ENCODE data around the gene CADPS. TPM values are rescaled to one million over a fixed set of nuclear protein-coding genes. Genes with fewer than 3 reads are reported as not detected.

CADPS gene
- total RNA-seq, 4 donors from 2014 or later: 0.09 to 4.4 (median 1.6) TPM; not detected in 1

GRCh38 chr3:62479326-62479725 lies 395.9 kb downstream of the CADPS start:
- no peak for ATAC-seq (ENCODE audit: low FRiP score)

DNA sequence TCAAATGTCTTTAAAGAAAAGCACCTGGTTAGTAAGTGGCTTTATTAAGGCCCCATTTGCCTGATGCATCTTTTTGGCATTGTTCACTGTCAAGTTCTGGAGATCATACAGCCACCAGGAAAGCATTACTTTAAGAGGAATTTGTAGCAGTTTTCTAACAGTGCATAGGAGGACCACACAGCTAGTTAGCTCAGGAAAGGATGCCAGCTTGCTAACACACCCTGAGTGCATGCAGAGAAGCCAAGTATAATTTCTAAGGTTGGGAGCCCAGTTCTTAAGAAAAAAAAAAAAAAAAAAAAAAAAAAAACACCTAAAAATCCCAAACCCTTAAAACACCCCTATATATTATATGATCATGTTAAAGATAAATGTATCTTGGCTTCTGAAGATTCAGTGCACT lies 399.9 kb downstream of the CADPS start:
- no peak for DNase-seq (ENCODE audit: low spot score)
- TF ChIP-seq CTCF (IDR thresholded peaks at IDR 0.05): no peak
- no peak for ATAC-seq (ENCODE audit: low FRiP score)

More at GRCh38 chr3:62479326-62479725, 395.9 kb downstream of the CADPS start:
- no peak for TF ChIP-seq CTCF (IDR thresholded peaks at IDR 0.05)
- no peak for DNase-seq (ENCODE audit: low spot score)

DNA sequence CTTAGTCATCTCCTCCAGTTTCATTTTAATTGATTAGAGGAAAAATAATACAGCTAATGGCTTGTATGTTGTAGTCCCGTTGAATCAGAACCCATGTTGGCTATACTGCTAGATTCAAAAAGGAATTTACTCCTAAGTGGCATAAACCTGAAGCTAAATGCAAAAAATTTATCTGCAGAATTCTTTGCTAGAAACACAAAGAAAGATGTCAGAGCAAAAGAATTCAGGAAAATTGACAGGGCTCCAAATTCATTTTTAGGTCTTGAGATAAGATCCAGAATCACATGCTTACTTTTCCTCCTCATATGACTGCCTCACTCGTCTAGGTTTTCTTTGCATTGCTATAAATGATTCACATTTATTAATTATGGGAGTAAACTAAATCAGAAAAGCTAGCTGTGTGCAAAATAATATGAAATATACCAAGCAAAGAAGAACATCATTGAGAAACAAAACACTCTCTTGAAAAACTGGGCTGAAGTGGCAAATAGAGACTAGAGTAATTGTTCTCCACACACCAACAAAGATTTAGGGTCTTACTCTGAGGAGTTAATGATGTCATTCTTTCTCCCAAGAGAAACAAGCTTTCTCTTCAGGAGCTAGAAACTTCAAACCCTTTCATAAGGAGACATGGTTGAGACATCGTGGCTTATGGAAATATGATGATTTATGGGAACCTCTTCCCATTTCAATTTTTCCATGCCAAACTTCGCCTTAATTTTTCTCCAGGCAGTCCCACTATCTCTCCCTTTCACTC lies 407.1 kb downstream of the CADPS start:
- no peak for DNase-seq (ENCODE audit: low spot score)
- ATAC-seq (ENCODE audit: low FRiP score): no peak
- no peak for TF ChIP-seq CTCF (IDR thresholded peaks at IDR 0.05)

GRCh38 chr3:62462788-62463187 lies 412.4 kb downstream of the CADPS start:
- no peak for TF ChIP-seq CTCF (IDR thresholded peaks at IDR 0.05)
- DNase-seq (ENCODE audit: low spot score): no peak
- ATAC-seq (ENCODE audit: low FRiP score): no peak

DNA sequence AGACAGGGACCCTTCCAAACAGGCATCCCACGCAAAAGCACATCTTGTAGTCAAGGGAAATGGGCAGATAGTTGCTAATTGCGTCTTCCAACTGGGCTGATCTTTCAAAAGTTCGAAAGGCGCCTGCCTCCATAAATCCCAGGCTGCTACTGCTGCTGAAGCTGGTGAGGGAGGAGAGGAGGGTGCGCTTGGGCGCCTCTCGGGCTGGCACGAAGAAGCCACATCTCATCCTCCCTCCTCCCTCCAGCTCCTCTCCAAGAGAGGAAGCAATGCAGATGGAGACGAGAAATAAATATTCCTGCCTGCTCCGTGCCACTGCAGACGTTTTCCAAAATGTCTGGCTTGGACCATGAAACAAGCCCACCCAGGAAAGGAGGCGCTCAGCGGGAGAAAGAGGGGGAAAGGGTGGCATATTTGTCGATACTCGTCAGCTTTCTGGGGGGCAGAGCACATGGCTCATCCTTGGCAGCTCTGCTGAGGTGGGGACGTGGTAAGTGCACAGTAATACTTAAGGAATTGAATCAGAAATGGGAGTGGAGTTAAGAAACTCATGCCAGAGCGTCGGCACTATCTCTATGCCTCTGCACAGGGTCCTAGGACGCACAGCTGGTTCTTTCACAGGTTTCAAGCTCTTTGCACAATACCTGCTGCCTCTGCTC lies 413.0 kb downstream of the CADPS start:
- no peak for DNase-seq (ENCODE audit: low spot score)
- no peak for TF ChIP-seq CTCF (IDR thresholded peaks at IDR 0.05)
- ATAC-seq (ENCODE audit: low FRiP score): peak; percentile 89

DNA sequence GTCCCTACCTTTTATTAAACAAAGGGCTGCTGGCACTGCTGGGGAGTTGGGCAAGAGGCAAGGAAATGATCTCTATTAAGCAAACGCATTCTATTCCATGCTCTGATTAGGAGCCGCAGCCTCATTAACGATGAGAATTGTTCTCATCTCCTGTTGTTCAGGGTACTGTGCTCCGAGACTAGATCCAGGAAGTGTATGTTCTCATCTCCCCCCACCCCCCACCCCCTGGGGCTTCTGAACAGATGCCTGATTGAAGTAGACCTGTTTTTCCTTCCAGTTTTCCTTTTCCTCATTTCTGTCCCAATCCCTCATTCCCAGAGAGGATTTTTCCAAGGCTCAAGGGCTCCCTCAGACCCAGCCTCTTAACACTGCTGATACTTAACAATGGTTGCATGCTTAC lies 420.3 kb downstream of the CADPS start:
- TF ChIP-seq CTCF (IDR thresholded peaks at IDR 0.05): no peak
- ATAC-seq (ENCODE audit: low FRiP score) (no peak), DNase-seq (ENCODE audit: low spot score) (no peak)

- TF ChIP-seq CTCF (IDR thresholded peaks at IDR 0.05): no peak
Measured at GRCh38 chr3:62453448-62453847, 421.8 kb downstream of the CADPS start.

More at GRCh38 chr3:62453448-62453847, 421.8 kb downstream of the CADPS start:
- ATAC-seq (ENCODE audit: low FRiP score): no peak
- DNase-seq (ENCODE audit: low spot score): no peak

Measured in omental fat pad (tissue), 4 donors.